Esophagus squamous epithelium (tissue), 5 donors: ENCODE data around the gene HSPG2. TPM values are rescaled to one million over a fixed set of nuclear protein-coding genes. Genes with fewer than 3 reads are reported as not detected.
"Not testable (repeated sequence)": the region's sequence is repeated elsewhere in the genome, so short reads cannot be mapped to it uniquely, and the experiment has no call there.

Source experiments
- DNase-seq: peaks from one replicate; lab custom pipeline; 2025; lab: John Stamatoyannopoulos, UW
- H3K27ac ChIP-seq, 4 donors: fragments of 200-600 bp; sonication (generic); one replicate each; pipeline ENCODE4 v1.5.1; 2016 to 2019; ENCODE audit warnings: mild to moderate bottlenecking in 1 of 4
- H3K27me3 ChIP-seq, 4 donors: fragments of 200-600 bp; sonication (generic); 1 replicate in 3 of 4; 2 replicates in 1 of 4; pipeline versions ENCODE4 v1.5.1 to v1.6.0; 2017 to 2021; ENCODE audit warnings: antibody characterized with exemption in 1 of 4
- H3K36me3 ChIP-seq, 3 donors: fragments of 200-600 bp; sonication (generic); one replicate each; pipeline ENCODE4 v1.5.1; 2016 to 2019
- H3K4me1 ChIP-seq, 3 donors: fragments of 200-600 bp; sonication (generic); one replicate each; pipeline ENCODE4 v1.5.1; 2017 to 2019
- H3K4me3 ChIP-seq, 4 donors: fragments of 200-600 bp; sonication (generic); 1 replicate in 3 of 4; 2 replicates in 1 of 4; pipeline ENCODE4 v1.5.1; 2016 to 2019; ENCODE audit warnings: mild to moderate bottlenecking in 2 of 4, moderate library complexity in 1 of 4
- H3K9me3 ChIP-seq, 3 donors: fragments of 200-600 bp; sonication (generic); one replicate each; pipeline ENCODE4 v1.5.1; 2016 to 2019
- POLR2A ChIP-seq, 4 donors: fragments of 450-650 bp; IDR thresholded peaks; one replicate each; pipeline ENCODE4 v1.6.1; 2017; ENCODE audit warnings: antibody characterized with exemption in 4 of 4, mild to moderate bottlenecking in 4 of 4, moderate library complexity in 3 of 4
- WGBS, 2 donors: methylation state at CpG; one replicate each; pipeline ENCODE4 v1.1.5; 2018; 5-methylcytosine and 5-hydroxymethylcytosine counted together
- intact Hi-C: fragments of 100-400 bp; cut with DNase I; formaldehyde crosslinking; loops from one replicate; pipeline ENCODE4 v1.15.0; 2022
- total RNA-seq, 4 donors: library from RNA; depleted of rRNA; stranded (reverse); fragments of >200 nt; gene quantifications; one replicate each; pipeline ENCODE4 v1.1.0, GENCODE V29; 2016
- TF ChIP-seq, protein P1 (sequence below), 6 experiments: fragments of 450-650 bp in 4 of 6; fragments of 200-600 bp in 2 of 6; sonication (generic) in 2 of 6; IDR thresholded peaks; one replicate each; pipeline ENCODE4 v1.5.1; 2016 to 2019; ENCODE audit warnings: antibody characterized with exemption in 6 of 6, mild to moderate bottlenecking in 4 of 6, moderate library complexity in 4 of 6
- donor health status: DM: yes; HTN: yes; CAD: no.

HSPG2 gene
- total RNA-seq, 4 donors from 2014 or later, result 44.9 to 107 (median 54.2) TPM

GRCh38 chr1:21952786-21953520 is 15.8 kb upstream of the HSPG2 start:
- no peak for DNase-seq
- 75 to 80% methylated on average over 3 to 5 of the region's 6 CpGs for WGBS, 2 donors
- no peaks in the 10 kb centered on the region for H3K9me3 ChIP-seq
- H3K36me3 ChIP-seq, result no peaks in the 10 kb centered on the region
- TF ChIP-seq, protein P1, sequence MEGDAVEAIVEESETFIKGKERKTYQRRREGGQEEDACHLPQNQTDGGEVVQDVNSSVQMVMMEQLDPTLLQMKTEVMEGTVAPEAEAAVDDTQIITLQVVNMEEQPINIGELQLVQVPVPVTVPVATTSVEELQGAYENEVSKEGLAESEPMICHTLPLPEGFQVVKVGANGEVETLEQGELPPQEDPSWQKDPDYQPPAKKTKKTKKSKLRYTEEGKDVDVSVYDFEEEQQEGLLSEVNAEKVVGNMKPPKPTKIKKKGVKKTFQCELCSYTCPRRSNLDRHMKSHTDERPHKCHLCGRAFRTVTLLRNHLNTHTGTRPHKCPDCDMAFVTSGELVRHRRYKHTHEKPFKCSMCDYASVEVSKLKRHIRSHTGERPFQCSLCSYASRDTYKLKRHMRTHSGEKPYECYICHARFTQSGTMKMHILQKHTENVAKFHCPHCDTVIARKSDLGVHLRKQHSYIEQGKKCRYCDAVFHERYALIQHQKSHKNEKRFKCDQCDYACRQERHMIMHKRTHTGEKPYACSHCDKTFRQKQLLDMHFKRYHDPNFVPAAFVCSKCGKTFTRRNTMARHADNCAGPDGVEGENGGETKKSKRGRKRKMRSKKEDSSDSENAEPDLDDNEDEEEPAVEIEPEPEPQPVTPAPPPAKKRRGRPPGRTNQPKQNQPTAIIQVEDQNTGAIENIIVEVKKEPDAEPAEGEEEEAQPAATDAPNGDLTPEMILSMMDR (IDR thresholded peaks at IDR 0.05), result peak in 1 of 6 experiments; percentile 6
- TF ChIP-seq POLR2A (IDR thresholded peaks at IDR 0.05), result no peak
- peaks cover 23 to 30% (median 27%) of the 10 kb centered on the region in 3 donors for H3K4me1 ChIP-seq
- H3K27ac ChIP-seq, result peak overlapping the region in 2 of 4 donors; percentile 27 to 29
- no peak overlapping the region for H3K4me3 ChIP-seq
- intact Hi-C loops, result no loop called here
- H3K27me3 ChIP-seq, result no peaks in the 10 kb centered on the region

DNA sequence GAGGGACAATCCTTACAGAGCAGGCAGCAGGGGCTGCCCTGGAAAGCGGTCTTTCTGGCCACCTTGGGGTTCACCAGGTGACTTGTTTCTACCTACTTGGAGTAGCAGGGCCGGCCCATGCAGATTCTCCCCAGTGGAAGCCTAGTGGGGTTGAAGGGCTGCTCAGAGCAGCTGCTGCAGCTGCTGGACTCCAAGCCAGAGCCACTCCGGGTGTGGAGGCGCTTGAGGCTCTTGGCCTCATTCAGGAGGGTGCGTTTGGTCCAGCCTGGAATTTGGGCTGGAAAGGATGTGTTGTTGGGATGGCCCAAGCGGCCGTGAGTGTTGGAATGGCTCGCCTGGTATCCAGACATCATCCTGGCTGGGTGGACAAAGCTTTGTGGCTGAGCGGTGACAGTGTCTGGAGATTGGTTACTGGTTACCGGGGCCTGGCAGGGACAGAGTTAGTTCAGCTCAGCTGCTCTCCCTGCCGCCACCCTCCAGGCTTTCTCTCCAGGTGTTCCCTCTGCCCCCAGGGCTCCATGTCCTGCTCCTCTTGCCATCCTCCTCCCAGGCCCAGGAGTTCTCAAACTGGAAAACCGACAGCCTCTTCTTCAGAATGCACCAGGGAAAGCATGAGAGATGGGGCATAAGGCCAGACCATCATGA is 14.2 kb upstream of the HSPG2 start:
- intact Hi-C loops, result no loop called here
- 79% methylated on average over 7 to 11 of the region's 12 CpGs for WGBS, 2 donors
- TF ChIP-seq POLR2A (IDR thresholded peaks at IDR 0.05), result no peak
- TF ChIP-seq, protein P1 (IDR thresholded peaks at IDR 0.05), result no peak

GRCh38 chr1:21950734-21951133 is 13.6 kb upstream of the HSPG2 start:
- no peak overlapping the region for H3K27ac ChIP-seq
- no peak for TF ChIP-seq POLR2A (IDR thresholded peaks at IDR 0.05)
- peaks cover 6 to 17% (median 9%) of the 10 kb centered on the region in 3 donors for H3K4me1 ChIP-seq
- H3K27me3 ChIP-seq, result no peaks in the 10 kb centered on the region
- no peak overlapping the region for H3K4me3 ChIP-seq
- WGBS, 2 donors, result 97% methylated on average over 6 of the region's 7 CpGs; no CpG with 5 or more reads in 1 of the 2 donors
- DNase-seq, result no peak
- intact Hi-C loops, result no loop called here
- no peaks in the 10 kb centered on the region for H3K36me3 ChIP-seq
- H3K9me3 ChIP-seq, result no peaks in the 10 kb centered on the region

More for the DNA sequence above, 14.2 kb upstream of the HSPG2 start:
- DNase-seq, result no peak
- Histone ChIP-seq H3K36me3 (no peaks in the 10 kb centered on the region), H3K4me3 (no peak overlapping the region), H3K27me3 (no peaks in the 10 kb centered on the region), H3K27ac (no peak overlapping the region), H3K4me1 (peaks cover 12 to 23% (median 15%) of the 10 kb centered on the region in 3 donors), H3K9me3 (no peaks in the 10 kb centered on the region)

- WGBS, 2 donors, result 65 to 73% methylated on average over 11 of the region's 11 CpGs
- H3K36me3 ChIP-seq, result no peaks in the 10 kb centered on the region
- DNase-seq, result no peak
- no peak overlapping the region for H3K4me3 ChIP-seq
- no peak for TF ChIP-seq POLR2A (IDR thresholded peaks at IDR 0.05)
- TF ChIP-seq, protein P1 (IDR thresholded peaks at IDR 0.05), result peak in 1 of 6 experiments; percentile 15
- intact Hi-C loops, result no loop called here
- peak overlapping the region in 3 of 4 donors; percentile 24 to 59 (median 49) for H3K27ac ChIP-seq
- no peaks in the 10 kb centered on the region for H3K27me3 ChIP-seq
- H3K9me3 ChIP-seq, result no peaks in the 10 kb centered on the region
- H3K4me1 ChIP-seq, result peaks cover 0 to 43% (median 27%) of the 10 kb centered on the region in 3 donors
Measured at GRCh38 chr1:21946836-21947587, 9.9 kb upstream of the HSPG2 start.

GRCh38 chr1:21944733-21945073 is 7.6 kb upstream of the HSPG2 start:
- Histone ChIP-seq H3K27ac (peak overlapping the region; percentile 53 to 97 (median 84)), H3K36me3 (no peaks in the 10 kb centered on the region), H3K27me3 (no peaks in the 10 kb centered on the region), H3K4me1 (peaks cover 5 to 66% (median 42%) of the 10 kb centered on the region in 3 donors), H3K4me3 (no peak overlapping the region), H3K9me3 (no peaks in the 10 kb centered on the region)
- DNase-seq, result no peak
- TF ChIP-seq POLR2A (IDR thresholded peaks at IDR 0.05), result no peak
- TF ChIP-seq, protein P1 (IDR thresholded peaks at IDR 0.05), result no peak
- intact Hi-C loops, result no loop called here
- WGBS, 2 donors, result 23 to 48% methylated on average over 3 of the region's 3 CpGs

- H3K4me3 ChIP-seq, H3K36me3 ChIP-seq, intact Hi-C loops, DNase-seq, H3K27me3 ChIP-seq, H3K9me3 ChIP-seq: not testable (repeated sequence)
- Histone ChIP-seq H3K27ac (peak overlapping the region; percentile 87 to 97 (median 92)), H3K4me1 (peaks cover 12 to 82% (median 58%) of the 10 kb centered on the region in 3 donors)
- 43 to 60% methylated on average over 19 of the region's 19 CpGs for WGBS, 2 donors
Measured at GRCh38 chr1:21942959-21943640, 6.0 kb upstream of the HSPG2 start.
